Stimulated activated CD4-positive, alpha-beta T cell treated with anti-CD3 and anti-CD28 coated beads, Interleukin-1b, Interleukin-23, amount 100 ng/mL, for 1 hour (primary cell): ENCODE measurements around the gene TRMT44.

ENCODE experiments used
- DNase-seq, 2 donors: peaks; one replicate each; pipeline ENCODE4 v3.0.0-alpha.2; 2020; ENCODE audit warnings: low read depth in 2 of 2

TRMT44 gene

GRCh38 chr4:8492174-8492573, 51.6 kb downstream of the TRMT44 start:
- no peak for DNase-seq

- DNase-seq = no peak
Observed at GRCh38 chr4:8493484-8493883, 52.9 kb downstream of the TRMT44 start.

- no peak for DNase-seq
Observed at GRCh38 chr4:8494218-8494617, 53.6 kb downstream of the TRMT44 start.

- DNase-seq = no peak
Observed at GRCh38 chr4:8494983-8495548, 54.5 kb downstream of the TRMT44 start.

GRCh38 chr4:8495803-8496202, 55.2 kb downstream of the TRMT44 start:
- no peak for DNase-seq

- DNase-seq = no peak
Observed at GRCh38 chr4:8497762-8498161, 57.2 kb downstream of the TRMT44 start.

GRCh38 chr4:8500966-8501365, 60.4 kb downstream of the TRMT44 start:
- no peak for DNase-seq

- DNase-seq = no peak
Observed at GRCh38 chr4:8501781-8502180, 61.2 kb downstream of the TRMT44 start.

- DNase-seq = no peak
Observed at GRCh38 chr4:8502371-8502770, 61.8 kb downstream of the TRMT44 start.

- DNase-seq = no peak
Observed at GRCh38 chr4:8502836-8503585, 62.4 kb downstream of the TRMT44 start.

- DNase-seq = no peak
Observed at GRCh38 chr4:8503801-8504200, 63.2 kb downstream of the TRMT44 start.

GRCh38 chr4:8504279-8505007, 63.9 kb downstream of the TRMT44 start:
- DNase-seq = no peak

- no peak for DNase-seq
Observed at GRCh38 chr4:8505229-8505628, 64.7 kb downstream of the TRMT44 start.

- no peak for DNase-seq
Observed at GRCh38 chr4:8506006-8506372, 65.4 kb downstream of the TRMT44 start.

- no peak for DNase-seq
Observed at GRCh38 chr4:8506373-8507195, 66.0 kb downstream of the TRMT44 start.

GRCh38 chr4:8507196-8507570, 66.6 kb downstream of the TRMT44 start:
- no peak for DNase-seq

GRCh38 chr4:8507624-8508023, 67.0 kb downstream of the TRMT44 start:
- no peak for DNase-seq

- DNase-seq = no peak
Observed at GRCh38 chr4:8508266-8508665, 67.7 kb downstream of the TRMT44 start.

GRCh38 chr4:8508740-8509139, 68.2 kb downstream of the TRMT44 start:
- DNase-seq = no peak

- DNase-seq = no peak
Observed at GRCh38 chr4:8509311-8509950, 68.9 kb downstream of the TRMT44 start.

GRCh38 chr4:8510191-8510590, 69.6 kb downstream of the TRMT44 start:
- no peak for DNase-seq
